NCI-H2107 treated with DMSO at 0.1 percent for 48 hours (cell line): ENCODE measurements around the gene TM9SF1.
A peak's percentile ranks its signal among the peaks of the same experiment; 100 is the strongest.
"Not testable (repeated sequence)": the region's sequence is repeated elsewhere in the genome, so short reads cannot be mapped to it uniquely, and the experiment has no call there.

Experiments used
- DNase-seq: peaks from one replicate; lab custom pipeline; 2025; ENCODE audit not compliant: unreplicated experiment; lab: John Stamatoyannopoulos, UW

The TM9SF1 gene

DNA sequence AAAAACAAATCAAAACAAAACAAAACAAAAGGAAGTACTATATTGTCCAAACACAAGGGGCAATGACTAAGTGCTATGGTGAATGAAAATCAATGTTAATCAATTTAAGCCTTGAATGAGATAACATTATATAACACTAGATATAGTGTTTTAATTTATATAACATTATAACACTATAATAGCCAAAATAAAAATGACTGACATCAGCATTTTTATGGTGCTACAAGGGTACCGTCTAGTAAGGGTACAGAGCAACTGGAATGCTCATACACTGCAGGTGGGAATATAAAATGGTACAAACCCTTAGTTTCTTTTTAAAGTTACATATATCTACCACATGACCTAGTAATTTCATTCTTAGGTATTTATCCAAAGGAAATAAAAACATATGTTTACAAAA, 31.2 kb upstream of the TM9SF1 start:
- DNase-seq: no peak

DNA sequence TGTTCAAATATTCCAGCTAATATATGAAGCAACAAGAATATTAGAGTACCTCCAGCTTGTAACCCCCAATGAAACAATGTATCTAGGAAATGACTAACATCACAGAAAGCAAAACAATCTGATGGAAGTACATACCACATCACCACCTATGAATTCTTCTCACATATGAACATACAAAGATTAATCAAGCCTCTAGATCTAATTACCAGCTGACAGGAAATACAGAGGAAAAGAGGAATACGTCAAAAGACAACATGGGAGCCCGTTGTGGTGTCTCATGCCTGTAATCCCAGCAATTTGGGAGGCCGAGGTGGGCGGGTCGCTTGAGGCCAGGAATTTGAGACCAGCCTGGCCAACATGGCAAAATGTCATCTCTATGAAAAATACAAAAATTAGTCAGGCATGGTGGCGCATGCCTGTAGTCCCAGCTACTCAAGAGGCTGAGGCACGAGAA, 29.4 kb upstream of the TM9SF1 start:
- no peak for DNase-seq

GRCh38 chr14:24222987-24223386, 27.7 kb upstream of the TM9SF1 start:
- DNase-seq: not testable (repeated sequence)

- DNase-seq: no peak
Observed at GRCh38 chr14:24219521-24219920, 24.3 kb upstream of the TM9SF1 start.

- no peak for DNase-seq
Observed at GRCh38 chr14:24219080-24219479, 23.8 kb upstream of the TM9SF1 start.

GRCh38 chr14:24216876-24217275, 21.6 kb upstream of the TM9SF1 start:
- not testable (repeated sequence) for DNase-seq

DNA sequence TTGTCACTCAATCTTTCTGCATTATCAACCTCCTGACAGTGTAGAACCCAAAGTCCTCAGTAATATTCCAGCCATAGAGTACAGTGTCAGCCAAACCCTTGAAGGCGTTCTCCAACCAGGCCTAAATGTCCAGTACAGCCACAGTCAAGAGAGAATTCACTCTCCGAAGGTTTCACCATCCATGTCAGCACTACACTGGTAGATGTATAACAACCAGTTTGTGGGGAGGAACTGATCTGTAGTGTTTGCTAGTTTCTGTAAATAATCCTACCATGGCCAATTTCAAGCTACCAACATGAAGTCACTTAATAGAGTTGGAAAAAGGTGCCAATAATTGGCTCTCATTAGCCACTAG, 21.1 kb upstream of the TM9SF1 start:
- no peak for DNase-seq

- peak; percentile 90 for DNase-seq
Observed at GRCh38 chr14:24215495-24216344, 20.5 kb upstream of the TM9SF1 start, which contains the start of gene MDP1. MDP1 (minus strand) TSS chr14:24216066; CDS start chr14:24215955, 111 bp downstream.

- no peak for DNase-seq
Observed at GRCh38 chr14:24213866-24214662, 18.8 kb upstream of the TM9SF1 start.

GRCh38 chr14:24212924-24213865, 18.0 kb upstream of the TM9SF1 start, which contains the start of gene CHMP4A:
CHMP4A (minus strand) TSS chr14:24213488; CDS start chr14:24213439, 49 bp downstream.
- DNase-seq: peak; percentile 95

- DNase-seq: no peak
Observed at GRCh38 chr14:24211311-24211710, 16.1 kb upstream of the TM9SF1 start.

- no peak for DNase-seq
Observed at GRCh38 chr14:24207625-24208024, 12.4 kb upstream of the TM9SF1 start.

GRCh38 chr14:24207104-24207551, 11.9 kb upstream of the TM9SF1 start:
- DNase-seq: no peak

DNA sequence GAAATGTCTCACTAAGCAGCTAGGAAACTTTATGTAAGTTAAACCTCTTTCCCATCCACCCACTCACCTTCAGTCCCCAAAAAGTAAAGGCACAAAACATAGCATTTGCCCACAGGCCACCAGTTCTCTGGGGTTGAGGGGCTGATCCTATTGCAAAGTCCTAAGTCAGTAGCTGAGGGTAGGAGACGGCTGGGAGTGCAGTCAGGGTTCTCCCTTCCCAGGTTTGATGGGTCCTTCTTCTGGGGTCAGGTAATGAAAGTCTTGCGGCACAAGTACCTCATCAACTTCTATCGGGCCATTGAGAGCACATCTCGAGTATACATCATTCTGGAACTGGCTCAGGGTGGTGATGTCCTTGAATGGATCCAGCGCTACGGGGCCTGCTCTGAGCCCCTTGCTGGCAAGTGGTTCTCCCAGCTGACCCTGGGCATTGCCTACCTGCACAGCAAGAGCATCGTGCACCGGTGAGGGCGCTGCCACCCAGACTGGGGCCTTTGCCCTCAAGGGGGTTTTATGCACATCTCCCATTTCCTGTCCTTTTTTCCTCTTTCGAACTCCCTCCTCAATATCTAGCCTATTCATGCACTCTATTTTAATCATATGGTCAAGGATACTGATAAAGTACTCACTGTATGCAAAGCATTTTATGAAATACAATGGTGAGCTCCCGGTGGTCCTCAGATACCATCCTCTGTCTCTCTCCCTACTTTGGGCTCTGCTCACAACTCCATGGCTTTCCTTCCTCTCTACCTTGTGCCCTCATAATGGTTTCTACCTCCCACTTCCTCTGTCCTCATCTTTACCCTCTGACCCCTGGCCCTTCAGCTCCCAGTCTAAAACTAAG, 11.2 kb upstream of the TM9SF1 start:
- no peak for DNase-seq

DNA sequence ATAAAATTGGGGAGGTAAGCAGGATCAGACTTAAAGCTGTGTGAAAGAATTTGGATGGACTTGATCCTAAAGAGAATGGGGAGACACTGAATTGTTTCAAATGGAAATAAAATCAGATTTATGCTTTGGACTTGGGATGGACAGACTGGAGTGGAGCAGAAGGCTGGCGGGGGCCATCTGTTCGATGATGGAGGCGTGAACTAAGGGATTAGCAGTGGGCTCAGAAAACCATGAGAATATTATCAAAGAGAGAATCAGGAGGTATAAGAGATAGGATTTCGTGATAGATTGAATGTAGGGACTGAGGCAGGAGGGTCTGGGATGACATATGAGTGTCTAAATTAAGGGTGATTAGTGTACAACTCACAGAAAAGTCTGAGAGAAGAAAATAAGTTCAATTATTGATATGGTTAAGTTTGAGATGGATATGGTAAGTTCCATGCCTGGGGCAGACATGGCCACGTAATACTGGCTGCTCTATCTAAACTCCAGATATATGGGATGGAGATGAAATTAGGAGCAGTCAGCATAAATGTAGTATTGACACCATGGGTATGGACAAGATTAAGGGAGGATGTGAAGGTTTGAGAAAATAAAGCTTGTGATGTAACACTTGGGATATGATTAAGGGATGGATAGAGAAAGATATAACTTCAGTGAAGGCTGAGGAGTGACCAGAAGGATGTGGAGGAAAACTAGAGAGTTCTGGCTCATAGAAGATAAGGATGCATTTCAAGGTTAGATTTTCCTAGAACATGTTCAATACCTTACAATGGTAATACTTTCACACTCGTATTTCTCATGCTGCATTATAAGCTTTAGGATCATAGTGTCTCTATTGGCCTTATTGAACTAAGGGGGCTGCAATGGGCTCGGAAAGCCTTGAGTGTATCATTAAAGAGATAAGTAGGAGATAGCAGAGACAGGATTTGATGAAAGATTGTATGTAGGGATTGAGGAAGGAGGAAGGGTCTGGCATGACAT, 9.2 kb upstream of the TM9SF1 start:
- DNase-seq: no peak

GRCh38 chr14:24203249-24203886, 8.1 kb upstream of the TM9SF1 start:
- DNase-seq: not testable (repeated sequence)

GRCh38 chr14:24202538-24202937, 7.3 kb upstream of the TM9SF1 start:
- DNase-seq: not testable (repeated sequence)
